ENCODE results near the gene EXOC3.

DNA sequence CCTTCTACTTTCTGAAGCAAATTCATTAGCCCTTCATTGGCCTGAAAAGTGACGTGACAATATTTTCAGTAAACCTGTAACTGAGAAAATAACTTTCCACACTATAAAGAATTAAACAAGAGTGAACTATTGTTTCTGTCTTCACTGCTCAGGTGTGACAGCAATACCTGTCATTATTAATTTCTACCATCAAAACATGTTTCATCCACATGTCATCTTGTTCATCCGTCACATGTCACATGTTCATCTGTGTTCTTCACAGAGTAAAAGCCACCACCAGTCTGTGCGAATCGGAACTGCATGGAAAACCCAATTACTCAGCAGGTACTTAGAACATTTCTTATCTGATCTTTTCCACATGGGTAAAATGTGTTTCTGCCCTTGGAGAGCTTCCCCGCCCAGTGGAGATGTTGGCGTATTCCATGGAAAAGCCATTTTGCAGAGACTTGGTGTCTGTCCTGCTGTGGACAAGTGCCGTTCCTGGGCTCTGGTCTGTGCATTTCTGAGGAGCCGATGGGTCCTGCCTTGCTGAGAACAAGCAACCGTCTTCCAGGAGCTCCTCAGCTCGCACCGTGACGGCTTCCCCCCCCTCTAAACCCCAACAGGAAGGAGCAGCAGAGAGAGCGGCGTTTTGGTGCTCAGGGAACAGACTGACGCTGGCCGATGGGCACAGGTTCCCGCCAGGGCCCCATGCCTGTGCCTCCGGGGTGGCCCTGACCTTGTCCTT, 10.6 kb upstream of the EXOC3 start:
- TF ChIP-seq, protein P1, sequence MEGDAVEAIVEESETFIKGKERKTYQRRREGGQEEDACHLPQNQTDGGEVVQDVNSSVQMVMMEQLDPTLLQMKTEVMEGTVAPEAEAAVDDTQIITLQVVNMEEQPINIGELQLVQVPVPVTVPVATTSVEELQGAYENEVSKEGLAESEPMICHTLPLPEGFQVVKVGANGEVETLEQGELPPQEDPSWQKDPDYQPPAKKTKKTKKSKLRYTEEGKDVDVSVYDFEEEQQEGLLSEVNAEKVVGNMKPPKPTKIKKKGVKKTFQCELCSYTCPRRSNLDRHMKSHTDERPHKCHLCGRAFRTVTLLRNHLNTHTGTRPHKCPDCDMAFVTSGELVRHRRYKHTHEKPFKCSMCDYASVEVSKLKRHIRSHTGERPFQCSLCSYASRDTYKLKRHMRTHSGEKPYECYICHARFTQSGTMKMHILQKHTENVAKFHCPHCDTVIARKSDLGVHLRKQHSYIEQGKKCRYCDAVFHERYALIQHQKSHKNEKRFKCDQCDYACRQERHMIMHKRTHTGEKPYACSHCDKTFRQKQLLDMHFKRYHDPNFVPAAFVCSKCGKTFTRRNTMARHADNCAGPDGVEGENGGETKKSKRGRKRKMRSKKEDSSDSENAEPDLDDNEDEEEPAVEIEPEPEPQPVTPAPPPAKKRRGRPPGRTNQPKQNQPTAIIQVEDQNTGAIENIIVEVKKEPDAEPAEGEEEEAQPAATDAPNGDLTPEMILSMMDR (conservative IDR thresholded peaks at IDR 0.05): no peak
- TF ChIP-seq EZH2 (IDR thresholded peaks at IDR 0.05; ENCODE audit: low read depth): no peak

All from PC-9 (cell line).